Mesendoderm (in vitro differentiated cells): ENCODE measurements around the gene TRABD2B.

Experiments
- DNase-seq: peaks from one replicate; pipeline ENCODE4 v3.0.0; 2013
- H2AK5ac ChIP-seq: 2 replicates; pipeline ENCODE4 v1.6.1; 2013; ENCODE audit warnings: low read length, inconsistent platforms
- H2BK120ac ChIP-seq: 2 replicates; pipeline ENCODE4 v1.6.1; 2013; ENCODE audit warnings: low read depth, mild to moderate bottlenecking, low read length, moderate library complexity, mixed read lengths
- H2BK15ac ChIP-seq: replicated peaks from 2 replicates; pipeline ENCODE4 v1.6.1; 2013; ENCODE audit warnings: low read depth, mild to moderate bottlenecking, moderate library complexity
- H2BK5ac ChIP-seq: 2 replicates; pipeline ENCODE4 v1.6.1; 2013; ENCODE audit warnings: low read length, inconsistent platforms
- H3K18ac ChIP-seq: 2 replicates; pipeline ENCODE4 v1.6.1; 2013; ENCODE audit warnings: mild to moderate bottlenecking, low read length, mixed read lengths
- H3K23ac ChIP-seq: one replicate; pipeline ENCODE4 v1.6.1; 2013; ENCODE audit warnings: low read length
- H3K27ac ChIP-seq: 2 replicates; pipeline ENCODE4 v1.5.1; 2013; ENCODE audit warnings: low read depth, mild to moderate bottlenecking, inconsistent platforms, low read length, moderate library complexity
- H3K27me3 ChIP-seq: 2 replicates; pipeline ENCODE4 v1.6.1; 2013; ENCODE audit warnings: low read length, control low read depth, mild to moderate bottlenecking, inconsistent platforms; ENCODE audit not compliant: insufficient read depth, poor library complexity
- H3K36me3 ChIP-seq: 2 replicates; pipeline ENCODE4 v1.6.1; 2013; ENCODE audit warnings: low read length, inconsistent platforms; ENCODE audit not compliant: control insufficient read depth, insufficient read depth
- H3K4ac ChIP-seq: one replicate; pipeline ENCODE4 v1.6.1; 2013; ENCODE audit warnings: low read depth, mild to moderate bottlenecking, low read length, moderate library complexity
- H3K4me1 ChIP-seq: 2 replicates; pipeline ENCODE4 v1.6.1; 2013; ENCODE audit warnings: low read depth, low read length, inconsistent platforms; ENCODE audit not compliant: control insufficient read depth
- H3K4me2 ChIP-seq: 2 replicates; pipeline ENCODE4 v1.6.1; 2013; ENCODE audit warnings: low read length
- H3K4me3 ChIP-seq: 2 replicates; pipeline ENCODE4 v1.5.1; 2013; ENCODE audit warnings: mild to moderate bottlenecking, low read length
- H3K56ac ChIP-seq: one replicate; pipeline ENCODE4 v1.6.1; 2013; ENCODE audit warnings: low read length
- H3K79me1 ChIP-seq: 2 replicates; pipeline ENCODE4 v1.6.1; 2013; ENCODE audit warnings: low read length, inconsistent platforms
- H3K79me2 ChIP-seq: 2 replicates; pipeline ENCODE4 v1.6.1; 2013; ENCODE audit warnings: mild to moderate bottlenecking, low read length; ENCODE audit not compliant: control insufficient read depth, insufficient read depth
- H3K9ac ChIP-seq: 2 replicates; pipeline ENCODE4 v1.6.1; 2013; ENCODE audit warnings: low read length, inconsistent platforms
- H4K5ac ChIP-seq: one replicate; pipeline ENCODE4 v1.6.1; 2013; ENCODE audit warnings: low read length
- H4K8ac ChIP-seq: one replicate; pipeline ENCODE4 v1.6.1; 2013; ENCODE audit warnings: low read depth, mild to moderate bottlenecking, control low read depth, low read length, moderate library complexity
- WGBS: extraction: QIAGEN DNeasy Blood & Tissue Kit; methylation state at CpG from one replicate; pipeline ENCODE4 v1.1.7; 2013; ENCODE audit warnings: low lambda C conversion rate, missing lambda C conversion rate; ENCODE audit not compliant: insufficient coverage; ENCODE audit errors: extremely low coverage; 5-methylcytosine and 5-hydroxymethylcytosine counted together

Gene TRABD2B

DNA sequence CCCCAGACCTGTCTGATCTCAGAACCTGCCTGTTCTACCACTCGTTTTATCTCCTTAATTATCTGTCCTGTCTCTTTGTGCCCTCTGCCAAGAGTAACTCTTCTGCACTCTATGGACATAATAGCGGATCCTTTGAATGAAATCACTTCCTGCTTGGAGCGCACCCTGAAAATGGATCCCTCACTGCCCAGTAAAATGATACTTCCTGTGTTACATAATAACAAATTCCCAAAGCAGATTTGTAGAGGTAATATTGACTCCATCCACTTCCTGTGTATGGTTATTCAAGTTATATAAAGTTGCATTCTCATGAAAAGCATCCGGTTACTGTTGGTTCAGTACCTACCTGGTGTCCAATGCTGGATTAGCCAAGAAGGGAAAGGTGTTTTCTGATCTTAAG is 246.0 kb downstream of the TRABD2B start:
- Histone ChIP-seq H4K8ac (no peak overlapping the region), H3K4me3 (no peak overlapping the region), H2BK5ac (no peak overlapping the region), H3K23ac (no peak overlapping the region), H4K5ac (no peak overlapping the region), H3K4me2 (no peak overlapping the region), H3K27ac (no peak overlapping the region), H3K4ac (no peak overlapping the region), H2AK5ac (no peak overlapping the region), H3K27me3 (no peaks in the 10 kb centered on the region), H3K79me2 (no peaks in the 10 kb centered on the region), H3K79me1 (no peaks in the 10 kb centered on the region), H3K4me1 (no peaks in the 10 kb centered on the region), H3K18ac (no peak overlapping the region), H2BK120ac (no peak overlapping the region), H3K36me3 (no peaks in the 10 kb centered on the region), H3K56ac (no peak overlapping the region), H2BK15ac (no peak overlapping the region), H3K9ac (no peak overlapping the region)
- no CpG with 5 or more reads among the region's 4 CpGs for WGBS
- DNase-seq, result no peak

DNA sequence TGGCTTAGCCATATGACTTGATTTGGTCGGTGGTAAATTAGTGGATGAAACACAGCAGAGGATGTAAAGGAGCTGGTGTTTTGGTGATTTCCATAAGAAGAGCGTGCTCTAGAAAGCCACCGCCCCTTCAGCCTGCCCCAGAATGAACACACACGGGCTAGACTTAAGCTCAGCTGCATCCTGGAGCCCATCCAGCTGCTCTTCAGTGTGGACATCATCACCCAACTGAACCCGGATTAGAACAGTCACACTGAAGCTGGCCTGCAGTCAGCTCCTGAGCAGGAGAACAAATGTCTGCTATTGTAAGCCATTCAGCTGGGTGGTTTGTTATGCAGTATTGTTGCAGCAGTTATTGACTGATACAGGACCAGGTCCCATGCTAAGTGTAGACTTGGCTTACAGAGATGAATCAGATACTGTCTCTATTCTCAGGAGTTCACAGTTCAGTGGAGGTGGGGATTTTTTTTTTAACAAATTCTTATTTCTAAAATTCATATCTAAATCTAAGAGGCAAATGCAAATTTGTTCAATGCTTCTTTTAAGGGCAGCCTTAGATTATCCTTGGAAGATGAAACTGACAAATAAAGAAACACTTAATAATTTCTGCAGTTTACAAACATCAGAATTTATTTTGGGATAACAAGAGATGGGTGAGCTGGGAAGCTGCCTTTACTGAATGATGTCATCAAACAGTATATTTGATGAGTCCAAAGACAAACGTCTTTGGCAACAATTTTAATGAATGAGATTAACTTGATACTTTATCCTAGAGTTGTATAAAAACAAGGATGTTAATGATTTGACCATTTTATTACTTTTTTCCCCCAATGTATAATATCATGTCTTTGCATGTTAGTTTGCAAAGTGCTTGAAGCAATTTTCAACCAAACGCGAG is 251.2 kb downstream of the TRABD2B start:
- Histone ChIP-seq H4K5ac (no peak overlapping the region), H3K27me3 (no peaks in the 10 kb centered on the region), H3K4me2 (no peak overlapping the region), H2BK120ac (no peak overlapping the region), H3K4ac (no peak overlapping the region), H3K9ac (no peak overlapping the region), H2BK15ac (no peak overlapping the region), H3K79me2 (no peaks in the 10 kb centered on the region), H3K23ac (no peak overlapping the region), H3K79me1 (no peaks in the 10 kb centered on the region), H3K36me3 (no peaks in the 10 kb centered on the region), H3K4me3 (no peak overlapping the region), H3K56ac (no peak overlapping the region), H3K4me1 (no peaks in the 10 kb centered on the region), H3K27ac (no peak overlapping the region), H4K8ac (no peak overlapping the region), H2BK5ac (no peak overlapping the region), H3K18ac (no peak overlapping the region), H2AK5ac (no peak overlapping the region)
- no peak for DNase-seq
- WGBS, result no CpG with 5 or more reads among the region's 8 CpGs

DNA sequence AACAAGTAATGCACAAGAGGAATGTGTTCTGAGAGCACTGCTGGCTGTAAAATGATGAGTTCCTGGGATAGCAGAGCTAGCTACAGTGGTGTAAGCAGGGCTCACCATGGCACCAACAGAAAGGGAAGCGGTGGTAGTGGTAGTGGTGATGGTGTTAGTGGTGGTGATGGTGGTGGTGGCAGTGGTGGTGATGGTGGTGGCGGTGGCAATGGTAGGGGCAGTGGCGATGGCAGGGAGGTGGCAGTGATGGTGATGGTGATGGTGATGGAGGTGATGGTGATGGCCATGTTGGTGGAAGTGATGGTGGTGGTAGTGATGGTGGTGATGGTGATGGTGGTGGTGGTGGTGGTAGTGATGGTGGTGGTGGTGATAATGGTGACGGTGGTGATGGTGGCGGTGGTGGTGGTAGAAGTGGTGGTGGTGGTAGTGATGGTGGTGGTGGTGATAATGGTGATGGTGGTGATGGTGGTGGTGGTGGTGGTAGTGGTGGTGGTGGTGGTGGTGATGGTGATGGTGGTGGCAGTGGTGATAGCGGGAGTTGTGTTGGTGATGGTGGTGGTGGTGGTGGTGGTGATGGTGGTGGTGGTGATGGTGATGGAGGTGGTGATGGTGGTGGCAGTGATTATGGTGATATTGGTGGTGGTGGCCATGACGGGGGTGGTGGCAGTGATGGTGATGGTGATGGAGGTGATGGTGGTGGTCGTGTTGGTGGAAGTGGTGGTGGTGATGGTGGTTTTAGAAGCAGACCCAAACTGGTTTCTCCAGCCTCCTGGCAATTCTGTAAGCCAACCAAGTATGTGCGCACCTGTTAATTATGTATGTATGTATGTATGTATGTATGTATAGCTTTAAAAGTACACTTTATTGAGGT is 254.1 kb downstream of the TRABD2B start:
- no peak overlapping the region for H3K27ac ChIP-seq
- no peak overlapping the region for H3K4me3 ChIP-seq
- no peak overlapping the region for H4K8ac ChIP-seq
- no peak overlapping the region for H2AK5ac ChIP-seq
- H3K36me3 ChIP-seq, result no peaks in the 10 kb centered on the region
- no peak overlapping the region for H3K56ac ChIP-seq
- no peak overlapping the region for H2BK15ac ChIP-seq
- no peak overlapping the region for H3K18ac ChIP-seq
- no peak overlapping the region for H3K23ac ChIP-seq
- no peaks in the 10 kb centered on the region for H3K27me3 ChIP-seq
- H3K4ac ChIP-seq, result no peak overlapping the region
- no peak overlapping the region for H4K5ac ChIP-seq
- no peak for DNase-seq
- H3K79me1 ChIP-seq, result no peaks in the 10 kb centered on the region
- no peak overlapping the region for H2BK120ac ChIP-seq
- no CpG with 5 or more reads among the region's 9 CpGs for WGBS
- no peak overlapping the region for H3K9ac ChIP-seq
- H3K79me2 ChIP-seq, result no peaks in the 10 kb centered on the region
- no peaks in the 10 kb centered on the region for H3K4me1 ChIP-seq
- no peak overlapping the region for H3K4me2 ChIP-seq
- H2BK5ac ChIP-seq, result no peak overlapping the region

DNA sequence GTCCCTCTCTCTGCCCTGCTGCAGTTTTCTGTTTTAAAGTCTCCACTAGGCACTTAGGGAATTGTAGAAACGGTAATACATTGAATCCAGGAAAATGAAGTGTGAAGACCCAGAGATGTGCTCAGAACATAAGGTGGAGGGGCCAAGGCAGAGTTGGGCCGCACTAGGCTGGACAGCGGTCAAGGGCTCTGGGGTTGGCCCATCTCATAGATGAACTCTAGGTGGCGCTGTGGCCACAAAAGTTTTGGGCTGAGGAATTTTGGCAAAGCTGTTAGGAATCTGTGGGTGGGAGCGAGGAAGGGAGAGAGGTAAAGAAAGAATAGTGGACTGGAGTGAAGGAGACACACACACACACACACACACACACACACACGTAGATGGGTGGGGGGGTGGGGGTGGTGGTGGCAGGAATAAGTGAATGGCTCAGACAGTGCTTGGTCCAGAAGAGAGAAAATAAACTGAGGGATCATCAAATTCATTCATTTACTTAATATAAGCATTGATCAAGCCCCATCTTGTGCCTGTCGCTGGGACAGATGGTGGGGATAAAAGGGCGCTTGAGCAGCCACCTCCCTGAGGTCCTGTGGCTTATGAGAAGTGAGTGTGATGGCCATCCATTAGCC is 258.5 kb downstream of the TRABD2B start:
- no peak overlapping the region for H4K5ac ChIP-seq
- no peaks in the 10 kb centered on the region for H3K79me1 ChIP-seq
- peak; percentile 67 for DNase-seq
- no peak overlapping the region for H4K8ac ChIP-seq
- H3K27ac ChIP-seq, result no peak overlapping the region
- H3K4me1 ChIP-seq, result no peaks in the 10 kb centered on the region
- no peak overlapping the region for H2BK15ac ChIP-seq
- H3K23ac ChIP-seq, result no peak overlapping the region
- H3K56ac ChIP-seq, result no peak overlapping the region
- no peak overlapping the region for H2BK120ac ChIP-seq
- no peaks in the 10 kb centered on the region for H3K36me3 ChIP-seq
- H3K4me2 ChIP-seq, result no peak overlapping the region
- no peak overlapping the region for H3K4ac ChIP-seq
- H3K18ac ChIP-seq, result no peak overlapping the region
- WGBS, result no CpG with 5 or more reads among the region's 8 CpGs
- no peak overlapping the region for H3K9ac ChIP-seq
- no peak overlapping the region for H2BK5ac ChIP-seq
- no peak overlapping the region for H2AK5ac ChIP-seq
- no peaks in the 10 kb centered on the region for H3K27me3 ChIP-seq
- no peak overlapping the region for H3K4me3 ChIP-seq
- H3K79me2 ChIP-seq, result no peaks in the 10 kb centered on the region

DNA sequence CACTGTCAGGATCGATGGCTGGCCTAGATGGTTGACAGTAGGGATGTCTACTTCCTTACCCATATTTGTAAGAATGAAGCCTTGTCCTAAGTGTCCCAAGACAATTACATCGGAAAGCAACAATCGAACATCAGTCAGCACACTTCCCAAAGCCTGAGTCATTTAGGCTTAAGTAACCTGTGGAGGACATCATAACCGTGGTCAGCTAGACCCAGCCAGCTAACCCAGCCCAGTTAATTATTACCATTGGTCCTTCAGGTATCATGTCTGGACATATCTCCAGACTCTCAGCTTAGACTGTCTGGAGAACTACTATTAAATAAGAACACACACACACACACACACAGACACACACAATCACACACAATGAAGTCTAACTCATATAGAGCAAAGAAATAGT is 264.7 kb downstream of the TRABD2B start:
- Histone ChIP-seq H3K56ac (no peak overlapping the region), H3K79me1 (no peaks in the 10 kb centered on the region), H2BK120ac (no peak overlapping the region), H4K5ac (no peak overlapping the region), H3K4me2 (no peak overlapping the region), H3K4me1 (no peaks in the 10 kb centered on the region), H3K23ac (no peak overlapping the region), H2BK5ac (no peak overlapping the region), H3K79me2 (no peaks in the 10 kb centered on the region), H3K36me3 (no peaks in the 10 kb centered on the region), H3K4me3 (no peak overlapping the region), H2BK15ac (no peak overlapping the region), H4K8ac (no peak overlapping the region), H3K18ac (no peak overlapping the region), H3K27ac (no peak overlapping the region), H3K9ac (no peak overlapping the region), H2AK5ac (no peak overlapping the region), H3K27me3 (no peaks in the 10 kb centered on the region), H3K4ac (no peak overlapping the region)
- no CpG with 5 or more reads among the region's 4 CpGs for WGBS
- DNase-seq, result no peak
